K562 (cell line): ENCODE measurements around the gene TP53BP1. TPM values are rescaled to one million over a fixed set of nuclear protein-coding genes. Genes with fewer than 3 reads are reported as not detected.
A peak's percentile ranks its signal among the peaks of the same experiment; 100 is the strongest.

Experiments
- ATAC-seq: fragments of 200-7000 bp; cut with Tn5 transposase; 3 replicates; pipeline ENCODE4 v1.9.1; 2020; ENCODE audit warnings: moderate library complexity
- BruUV-seq: library from RNA; stranded (reverse); fragments of 400-500 nt; replicated peaks from 2 replicates; lab custom pipeline; 2021; lab: Mats Ljungman, UMichigan
- CTCF ChIA-PET: fragments of 300-600 bp; formaldehyde crosslinking; extraction: SDS; loops from one replicate; lab custom pipeline; 2021; ENCODE audit warnings: low intra/inter-chr PET ratio; lab: Yijun Ruan, JAX
- POLR2A ChIA-PET: fragments of 300-600, 350-650 bp; sonication (Branson Sonifier 250); formaldehyde crosslinking; extraction: SDS; loops from one replicate; lab custom pipeline; 2021; ENCODE audit warnings: antibody characterized with exemption, inconsistent platforms; lab: Yijun Ruan, JAX
- DNase-seq, 4 experiments: peaks; one replicate each; pipeline versions ENCODE4 v3.0.0 to v3.0.0-alpha.2; 2011 to 2018; ENCODE audit warnings: low spot score in 3 of 4, mixed read lengths in 3 of 4; ENCODE audit errors: extremely low read depth in 1 of 4
- FAIRE-seq: peaks from 2 replicates; lab custom pipeline; 2011; peaks lifted over from hg19 to GRCh38; lab: Jason Lieb, UNC
- H2AFZ ChIP-seq: 2 replicates; pipeline ENCODE4 v1.6.0; 2011; ENCODE audit warnings: low read depth, low read length, control low read depth, inconsistent platforms
- H3K27ac ChIP-seq: fragments of 200-600 bp; 3 replicates; pipeline ENCODE4 v1.8.0; 2011; ENCODE audit warnings: low read depth, mild to moderate bottlenecking, control low read depth, inconsistent platforms, low read length, moderate library complexity, mixed read lengths; ENCODE audit errors: extremely low read depth
- H3K27me3 ChIP-seq, 2 experiments: fragments of 300-600 bp in 1 of 2; 2 replicates in 1 of 2; 3 replicates in 1 of 2; pipeline versions ENCODE4 v1.6.0 to v1.8.0; 2011; ENCODE audit warnings: inconsistent platforms in 2 of 2, low read length in 2 of 2, mild to moderate bottlenecking in 1 of 2, mixed read lengths in 1 of 2, moderate library complexity in 1 of 2; ENCODE audit not compliant: control insufficient read depth in 2 of 2, insufficient read depth in 2 of 2
- H3K36me3 ChIP-seq: fragments of 300-600 bp; 3 replicates; pipeline ENCODE4 v1.8.0; 2011; ENCODE audit warnings: mild to moderate bottlenecking, low read length, inconsistent platforms; ENCODE audit not compliant: control insufficient read depth, insufficient read depth
- H3K4me1 ChIP-seq, 2 experiments: fragments of 200-600 bp in 1 of 2; replicated peaks in 1 of 2; 2 replicates in 1 of 2; 3 replicates in 1 of 2; pipeline versions ENCODE4 v1.5.1 to v1.8.0; 2011; ENCODE audit warnings: inconsistent platforms in 2 of 2, low read length in 2 of 2, mild to moderate bottlenecking in 1 of 2, mixed read lengths in 1 of 2, moderate library complexity in 1 of 2; ENCODE audit not compliant: control insufficient read depth in 2 of 2, insufficient read depth in 2 of 2
- H3K4me2 ChIP-seq: 2 replicates; pipeline ENCODE4 v1.6.1; 2011; ENCODE audit warnings: low read length, control low read depth, inconsistent platforms, mixed read lengths; ENCODE audit not compliant: insufficient read depth
- H3K4me3 ChIP-seq: fragments of 200-600 bp; sonication (generic), shearing (Covaris generic); 2 replicates; pipeline ENCODE4 v1.5.1; 2016; ENCODE audit warnings: control low read depth, inconsistent platforms
- H3K79me2 ChIP-seq: fragments of 200-600 bp; 3 replicates; pipeline ENCODE4 v1.8.0; 2011; ENCODE audit warnings: low read length, inconsistent platforms; ENCODE audit not compliant: control insufficient read depth, insufficient read depth
- H3K9ac ChIP-seq, 2 experiments: 2 replicates each; pipeline versions ENCODE4 v1.6.0 to v1.6.1; 2011; ENCODE audit warnings: low read depth in 2 of 2, low read length in 2 of 2, control low read depth in 1 of 2, inconsistent platforms in 1 of 2, mild to moderate bottlenecking in 1 of 2, mixed read lengths in 1 of 2; ENCODE audit not compliant: insufficient read depth in 1 of 2
- H3K9me1 ChIP-seq: one replicate; pipeline ENCODE4 v1.6.0; 2011; ENCODE audit warnings: inconsistent platforms, mild to moderate bottlenecking, low read length, moderate library complexity; ENCODE audit not compliant: control insufficient read depth, insufficient read depth
- H3K9me3 ChIP-seq: replicated peaks from 2 replicates; pipeline ENCODE4 v1.5.1; 2011; ENCODE audit warnings: low read depth, low read length, inconsistent platforms; ENCODE audit not compliant: control insufficient read depth, insufficient read depth
- H4K20me1 ChIP-seq: replicated peaks from 2 replicates; pipeline ENCODE4 v1.6.1; 2011; ENCODE audit warnings: low read length, inconsistent platforms, mixed read lengths; ENCODE audit not compliant: control insufficient read depth, insufficient read depth
- HDAC2 ChIP-seq: fragments of 450-650 bp; IDR thresholded peaks from 2 replicates; pipeline ENCODE4 v1.6.1; 2016; ENCODE audit warnings: mild to moderate bottlenecking
- MEF2D ChIP-seq: conservative IDR thresholded peaks from 2 replicates; pipeline ENCODE4 v1.6.1; 2016; ENCODE audit warnings: low read depth, missing genetic modification characterization, missing compliant biosample characterization
- POLR2G ChIP-seq: fragments of 200-400 bp; formaldehyde crosslinking; IDR thresholded peaks from 2 replicates; pipeline ENCODE4 v1.6.1; 2017; ENCODE audit warnings: low read depth, mild to moderate bottlenecking, antibody characterized with exemption, low read length, moderate library complexity
- ZKSCAN1 ChIP-seq: fragments of 150-350 bp; IDR thresholded peaks from 2 replicates; pipeline ENCODE4 v1.6.1; 2016; ENCODE audit warnings: low read depth, low read length
- WGBS: fragments of 100-300 bp; shearing (Covaris generic); methylation state at CpG from one replicate; pipeline ENCODE4 v1.1.6; 2016; ENCODE audit warnings: low coverage, mixed read lengths; ENCODE audit not compliant: insufficient coverage; ENCODE audit errors: missing lambda C conversion rate; 5-methylcytosine and 5-hydroxymethylcytosine counted together
- in situ Hi-C: fragments of 300-500 bp; cut with MboI; formaldehyde crosslinking; loops from 4 replicates; pipeline ENCODE4 v1.15.0; 2018; ENCODE audit warnings: inconsistent platforms, mixed read lengths
- intact Hi-C: fragments of 100-400 bp; cut with micrococcal nuclease; formaldehyde crosslinking; loops from 2 replicates; pipeline ENCODE4 v1.14.2; 2022
- polyA plus RNA-seq, 8 experiments: library from polyadenylated mRNA; depleted of rRNA in 4 of 8; stranded (reverse) in 5 of 8; unstranded in 3 of 8; fragments of >200 nt; fragmentation: Nextera tagmentation in 2 of 8; fragmentation: Illumina TruSeq in 1 of 8; extraction: Ambion mirVana in 2 of 8; extraction: Trizol in 1 of 8; gene quantifications; 2 replicates each; pipeline versions ENCODE4 v1.2.1 to v1.2.3, GENCODE V29; 2011 to 2014; ENCODE audit warnings: inconsistent platforms in 1 of 8, missing spikeins in 1 of 8
- total RNA-seq, 7 experiments: library from RNA; depleted of rRNA in 6 of 7; stranded (reverse); fragments of >200 nt in 6 of 7; fragmentation: Illumina TruSeq in 2 of 7; extraction: Trizol in 2 of 7; gene quantifications; 2 replicates each; pipeline versions ENCODE4 v1.2.1 to v1.2.3, GENCODE V29; 2011 to 2021; ENCODE audit warnings: low replicate concordance in 1 of 7

Gene TP53BP1
- total and polyA plus RNA-seq, 9 of the 15 experiments (the other 6 are each of a cell fraction or from before 2014, with no cell fraction given) = 5.7 to 63.3 (median 30.9) TPM

DNA sequence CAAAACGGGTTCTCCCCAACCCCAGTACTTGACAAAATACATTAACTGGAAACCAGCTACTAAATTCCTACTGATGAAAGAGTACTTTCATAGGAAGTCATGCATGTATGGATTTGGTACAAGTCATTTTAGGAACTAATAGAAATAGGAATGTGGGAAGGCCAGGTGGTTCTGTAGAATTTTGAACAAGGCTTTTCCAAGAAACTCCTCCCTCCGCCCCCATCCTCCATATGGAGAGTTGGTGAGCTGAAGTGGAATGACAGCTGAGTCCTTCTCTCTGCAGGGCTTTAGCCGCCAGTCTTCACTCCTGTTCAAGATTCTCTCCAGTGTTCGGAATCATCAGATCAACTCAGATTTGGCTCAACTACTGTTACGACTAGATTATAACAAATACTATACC is 88.8 kb downstream of the TP53BP1 start:
- peaks cover 98% of the 10 kb centered on the region for H3K36me3 ChIP-seq
- H3K9me1 ChIP-seq = no peaks in the 10 kb centered on the region
- CTCF ChIA-PET = no interaction called here
- no peaks in the 10 kb centered on the region for H3K9me3 ChIP-seq
- TF ChIP-seq HDAC2 = no peak
- TF ChIP-seq MEF2D (tag) = no peak
- no peak for DNase-seq
- FAIRE-seq = no peak
- BruUV-seq = no TSS peak
- H3K4me3 ChIP-seq = no peak overlapping the region
- no peak overlapping the region for H3K27ac ChIP-seq
- POLR2A ChIA-PET = interaction anchor here (0.9 to 2.2 kb wide), 2 partner anchors 11 to 1911 kb away, joined by 3 to 6 read pairs; no protein-coding TSS in a partner anchor
- no peaks in the 10 kb centered on the region for H3K79me2 ChIP-seq
- no peak for ATAC-seq
- in situ Hi-C loops (no loop called here), intact Hi-C loops (no loop called here)
- H3K9ac ChIP-seq = no peak overlapping the region
- H3K27me3 ChIP-seq = no peaks in the 10 kb centered on the region
- no peak overlapping the region for H3K4me2 ChIP-seq
- 75% methylated on average over 5 of the region's 5 CpGs for WGBS
- peaks cover 0 to 4% of the 10 kb centered on the region in 2 experiments; a peak in 1 of 5 replicates for H3K4me1 ChIP-seq
- no peak overlapping the region for H2AFZ ChIP-seq
- H4K20me1 ChIP-seq = no peaks in the 10 kb centered on the region

DNA sequence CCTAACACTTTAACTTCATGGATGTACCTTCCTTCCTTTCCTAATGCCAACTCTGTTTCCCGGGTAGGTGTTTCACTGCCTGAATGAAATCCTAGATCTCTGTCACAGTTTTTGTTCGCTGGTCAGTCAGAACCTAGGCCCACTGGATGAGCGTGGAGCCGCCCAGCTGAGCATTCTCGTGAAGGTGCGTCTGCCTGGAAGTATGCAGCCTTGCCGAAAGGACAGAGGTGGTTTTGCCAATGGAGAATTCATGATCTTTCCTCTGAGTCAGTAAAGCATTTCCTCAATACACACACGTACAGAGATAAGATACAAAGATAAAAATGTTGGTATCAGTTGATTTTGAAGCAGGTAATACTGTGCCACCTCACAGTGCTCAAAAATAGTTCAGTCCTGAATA is 89.3 kb downstream of the TP53BP1 start:
- no peaks in the 10 kb centered on the region for H4K20me1 ChIP-seq
- no peaks in the 10 kb centered on the region for H3K9me3 ChIP-seq
- no peak for TF ChIP-seq ZKSCAN1
- 0 out of 2 replicates have a peak, but pooled peaks have one; percentile 35 for TF ChIP-seq POLR2G
- 80% methylated on average over 8 of the region's 8 CpGs for WGBS
- H3K27ac ChIP-seq = no peak overlapping the region
- no peaks in the 10 kb centered on the region for H3K9me1 ChIP-seq
- FAIRE-seq (no peak), ATAC-seq (no peak), DNase-seq (no peak)
- BruUV-seq = no TSS peak
- H3K9ac ChIP-seq = no peak overlapping the region
- ChIA-PET CTCF (no interaction called here), POLR2A (interaction anchor here (0.9 to 2.2 kb wide), 2 partner anchors 12 to 1911 kb away, joined by 3 to 6 read pairs; no protein-coding TSS in a partner anchor)
- intact Hi-C loops (no loop called here), in situ Hi-C loops (no loop called here)
- H3K79me2 ChIP-seq = no peaks in the 10 kb centered on the region
- no peak overlapping the region for H3K4me2 ChIP-seq
- no peak overlapping the region for H2AFZ ChIP-seq
- peaks cover 98% of the 10 kb centered on the region for H3K36me3 ChIP-seq
- no peak overlapping the region for H3K4me3 ChIP-seq
- H3K4me1 ChIP-seq = no peaks in the 10 kb centered on the region; a peak in 1 of 5 replicates
- no peaks in the 10 kb centered on the region for H3K27me3 ChIP-seq
